Suprapubic skin (tissue), 4 donors: Measurements from ENCODE around the gene SULT1A2. TPM values are rescaled to one million over a fixed set of nuclear protein-coding genes. Genes with fewer than 3 reads are reported as not detected.
"Not testable (repeated sequence)": the region's sequence is repeated elsewhere in the genome, so short reads cannot be mapped to it uniquely, and the experiment has no call there.

Source experiments
- DNase-seq, 2 donors: peaks; one replicate each; pipeline ENCODE4 v3.0.0-alpha.2; 2019; ENCODE audit warnings: low spot score in 2 of 2
- H3K27ac ChIP-seq: fragments of 200-600 bp; sonication (generic); one replicate; pipeline ENCODE4 v1.5.1; 2019
- H3K27me3 ChIP-seq: fragments of 200-600 bp; sonication (generic); one replicate; pipeline ENCODE4 v1.5.1; 2019
- H3K36me3 ChIP-seq: fragments of 200-600 bp; sonication (generic); one replicate; pipeline ENCODE4 v1.5.1; 2019
- H3K4me1 ChIP-seq: fragments of 200-600 bp; sonication (generic); one replicate; pipeline ENCODE4 v1.5.1; 2019
- H3K4me3 ChIP-seq: fragments of 200-600 bp; sonication (generic); one replicate; pipeline ENCODE4 v1.5.1; 2019; ENCODE audit warnings: mild to moderate bottlenecking
- H3K9me3 ChIP-seq: fragments of 200-600 bp; sonication (generic); one replicate; pipeline ENCODE4 v1.5.1; 2019
- CTCF ChIP-seq, 2 donors: fragments of 200-600 bp in 1 of 2; fragments of 450-650 bp in 1 of 2; sonication (generic) in 1 of 2; IDR thresholded peaks; one replicate each; pipeline ENCODE4 v1.5.1; 2016 to 2019; ENCODE audit warnings: antibody characterized with exemption in 2 of 2, mild to moderate bottlenecking in 1 of 2, moderate library complexity in 1 of 2
- EP300 ChIP-seq: sonication (generic); formaldehyde crosslinking; IDR thresholded peaks from one replicate; pipeline ENCODE4 v1.6.1; 2017; ENCODE audit warnings: antibody characterized with exemption
- POLR2A ChIP-seq, 2 donors: fragments of 450-650 bp; IDR thresholded peaks; one replicate each; pipeline ENCODE4 v1.6.1; 2017; ENCODE audit warnings: antibody characterized with exemption in 2 of 2, mild to moderate bottlenecking in 2 of 2, moderate library complexity in 2 of 2
- POLR2AphosphoS5 ChIP-seq, 3 donors: sonication (generic); formaldehyde crosslinking; IDR thresholded peaks; one replicate each; pipeline ENCODE4 v1.6.1; 2017; ENCODE audit warnings: antibody characterized with exemption in 3 of 3
- WGBS: methylation state at CpG from one replicate; pipeline ENCODE4 v1.1.5; 2018; 5-methylcytosine and 5-hydroxymethylcytosine counted together
- total RNA-seq, 4 donors: library from RNA; depleted of rRNA; stranded (reverse); fragments of >200 nt; gene quantifications; one replicate each; pipeline ENCODE4 v1.1.0, GENCODE V29; 2016

SULT1A2 gene
- total RNA-seq, 4 donors from 2014 or later: not detected

GRCh38 chr16:28597692-28598261 is 927 bp upstream of the SULT1A2 start:
- no peaks in the 10 kb centered on the region for H3K9me3 ChIP-seq
- H3K4me3 ChIP-seq: no peak overlapping the region
- TF ChIP-seq POLR2A (IDR thresholded peaks at IDR 0.05): no peak
- no peak for TF ChIP-seq EP300
- no peak for TF ChIP-seq CTCF (IDR thresholded peaks at IDR 0.05)
- TF ChIP-seq POLR2AphosphoS5 (IDR thresholded peaks at IDR 0.05): no peak
- H3K27ac ChIP-seq: no peak overlapping the region
- DNase-seq: no peak
- no peaks in the 10 kb centered on the region for H3K27me3 ChIP-seq
- WGBS: 66% methylated on average over 8 of the region's 9 CpGs
- H3K36me3 ChIP-seq: no peaks in the 10 kb centered on the region
- H3K4me1 ChIP-seq: peaks cover 8% of the 10 kb centered on the region

GRCh38 chr16:28596115-28596630 is 677 bp downstream of the SULT1A2 start:
- DNase-seq: no peak
- no peaks in the 10 kb centered on the region for H3K27me3 ChIP-seq
- peaks cover 8% of the 10 kb centered on the region for H3K4me1 ChIP-seq
- peaks cover 13% of the 10 kb centered on the region for H3K36me3 ChIP-seq
- H3K4me3 ChIP-seq: no peak overlapping the region
- TF ChIP-seq CTCF (IDR thresholded peaks at IDR 0.05) (no peak), POLR2AphosphoS5 (IDR thresholded peaks at IDR 0.05) (no peak), POLR2A (IDR thresholded peaks at IDR 0.05) (no peak), EP300 (no peak)
- 73% methylated on average over 8 of the region's 8 CpGs for WGBS
- H3K27ac ChIP-seq: no peak overlapping the region
- H3K9me3 ChIP-seq: no peaks in the 10 kb centered on the region

GRCh38 chr16:28595451-28595850 is 1.4 kb downstream of the SULT1A2 start:
- H3K27me3 ChIP-seq, H3K4me1 ChIP-seq, H3K4me3 ChIP-seq, H3K27ac ChIP-seq, DNase-seq, H3K9me3 ChIP-seq: not testable (repeated sequence)
- H3K36me3 ChIP-seq: peaks cover 20% of the 10 kb centered on the region
- 94% methylated on average over 4 of the region's 6 CpGs for WGBS

- Histone ChIP-seq H3K4me1 (peaks cover 8% of the 10 kb centered on the region), H3K4me3 (no peak overlapping the region), H3K27ac (no peak overlapping the region), H3K9me3 (no peaks in the 10 kb centered on the region), H3K36me3 (peaks cover 44% of the 10 kb centered on the region), H3K27me3 (no peaks in the 10 kb centered on the region)
- no peak for TF ChIP-seq POLR2AphosphoS5 (IDR thresholded peaks at IDR 0.05)
- TF ChIP-seq CTCF (IDR thresholded peaks at IDR 0.05): no peak
- no peak for TF ChIP-seq POLR2A (IDR thresholded peaks at IDR 0.05)
- TF ChIP-seq EP300: no peak
- WGBS: 71% methylated on average over 5 of the region's 13 CpGs
- no peak for DNase-seq
Observed at GRCh38 chr16:28592979-28593553, 3.8 kb downstream of the SULT1A2 start.

- no peaks in the 10 kb centered on the region for H3K27me3 ChIP-seq
- peaks cover 50% of the 10 kb centered on the region for H3K36me3 ChIP-seq
- no peak overlapping the region for H3K4me3 ChIP-seq
- WGBS: 96% methylated on average over 4 of the region's 5 CpGs
- no peaks in the 10 kb centered on the region for H3K9me3 ChIP-seq
- TF ChIP-seq EP300 (no peak), POLR2A (IDR thresholded peaks at IDR 0.05) (no peak), CTCF (IDR thresholded peaks at IDR 0.05) (no peak), POLR2AphosphoS5 (IDR thresholded peaks at IDR 0.05) (no peak)
- no peak for DNase-seq
- H3K4me1 ChIP-seq: peaks cover 6% of the 10 kb centered on the region
- H3K27ac ChIP-seq: no peak overlapping the region
Observed at GRCh38 chr16:28592511-28592910, 4.3 kb downstream of the SULT1A2 start.
